GM19468 (cell line): ENCODE data around the gene AMBN.
A peak's percentile ranks its signal among the peaks of the same experiment; 100 is the strongest.
"Not testable (repeated sequence)": the region's sequence is repeated elsewhere in the genome, so short reads cannot be mapped to it uniquely, and the experiment has no call there.

Experiments
- ATAC-seq: cut with Tn5 transposase; IDR thresholded peaks from one replicate; pipeline ENCODE4 v1.9.1; 2021; ENCODE audit warnings: mild to moderate bottlenecking, moderate library complexity, moderate number of reproducible peaks; ENCODE audit not compliant: unreplicated experiment; ENCODE audit errors: extremely low read depth

AMBN gene

DNA sequence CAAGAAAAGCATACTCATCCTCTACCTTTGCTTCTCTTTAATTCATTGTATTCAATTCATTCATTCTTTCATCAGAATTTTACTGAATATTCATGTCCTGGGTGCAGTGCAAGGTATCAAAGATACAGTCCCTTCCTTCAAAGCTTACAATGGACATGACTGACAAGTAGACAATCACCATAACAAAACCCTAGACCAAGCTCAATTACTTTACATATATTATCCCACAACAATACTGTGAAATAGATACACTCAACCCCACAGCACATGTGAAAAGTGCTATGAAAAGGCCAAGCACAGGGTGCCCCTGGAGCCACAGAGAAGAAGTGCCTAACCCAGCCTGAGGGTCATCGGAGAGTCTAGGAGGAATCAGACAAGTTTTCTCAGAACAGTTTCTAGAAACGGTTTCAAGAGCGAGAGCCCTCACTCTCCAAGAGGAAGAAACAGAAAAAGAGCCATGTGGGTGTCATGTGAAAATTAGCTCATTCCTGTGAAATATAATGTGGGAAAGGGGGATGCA lies 15.3 kb downstream of the AMBN start:
- ATAC-seq: no peak

- no peak for ATAC-seq
Measured at GRCh38 chr4:70608324-70608723, 16.3 kb downstream of the AMBN start.

- peak; percentile 59 for ATAC-seq
Measured at GRCh38 chr4:70613306-70614183, 21.5 kb downstream of the AMBN start.

DNA sequence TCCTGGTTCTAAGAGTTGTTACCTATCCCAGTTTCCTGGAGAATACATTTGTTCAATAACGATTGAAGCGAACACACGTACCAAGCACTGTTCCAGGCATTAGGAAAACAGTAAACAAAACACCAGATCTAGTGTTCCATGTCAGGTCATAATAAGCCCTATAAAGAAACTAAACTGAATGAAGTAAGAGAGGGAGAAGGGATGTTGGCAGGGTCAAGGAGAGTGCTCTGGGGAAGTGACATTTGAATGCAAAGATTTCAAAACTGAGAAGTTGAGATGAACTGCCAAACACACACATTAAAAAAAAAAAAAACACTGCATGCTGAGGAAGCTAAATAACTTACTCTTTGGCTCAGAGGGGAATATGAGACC lies 22.1 kb downstream of the AMBN start:
- ATAC-seq: no peak

DNA sequence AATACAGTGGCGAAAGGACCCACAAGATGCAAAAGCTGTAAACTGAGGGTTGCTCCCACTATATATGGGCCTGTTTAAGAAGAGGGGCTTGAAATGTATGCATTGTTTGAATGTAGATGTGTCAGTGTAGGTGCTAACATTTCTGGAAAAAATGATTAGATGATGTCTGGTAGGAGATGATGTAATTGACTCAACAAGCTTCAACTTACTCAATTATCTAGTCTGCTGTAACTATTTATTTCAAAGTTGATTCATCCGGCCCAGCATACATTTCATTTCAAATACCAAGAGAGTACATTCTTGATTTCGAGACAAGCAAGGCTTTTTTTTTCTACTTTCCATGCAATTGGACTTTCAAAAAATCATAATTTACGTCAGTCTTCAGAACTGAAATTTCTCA lies 27.2 kb downstream of the AMBN start:
- no peak for ATAC-seq

DNA sequence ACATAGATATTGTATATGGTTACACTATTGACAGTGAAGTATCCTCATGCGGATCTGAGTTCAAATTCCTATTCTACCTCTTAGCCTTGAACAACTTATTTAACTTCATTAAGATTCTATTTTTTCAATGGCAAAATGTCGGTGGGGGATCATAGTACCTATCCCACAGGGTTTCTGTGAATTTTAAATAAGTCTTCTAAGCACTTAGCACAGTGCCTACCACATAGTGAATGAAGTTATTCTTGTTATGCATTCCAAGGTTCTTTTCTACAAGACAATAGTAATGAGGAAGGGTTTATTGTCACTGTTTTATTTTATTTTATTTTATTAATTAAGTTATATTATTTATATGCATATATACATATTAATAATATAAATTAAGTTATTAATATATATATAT lies 27.7 kb downstream of the AMBN start:
- no peak for ATAC-seq

DNA sequence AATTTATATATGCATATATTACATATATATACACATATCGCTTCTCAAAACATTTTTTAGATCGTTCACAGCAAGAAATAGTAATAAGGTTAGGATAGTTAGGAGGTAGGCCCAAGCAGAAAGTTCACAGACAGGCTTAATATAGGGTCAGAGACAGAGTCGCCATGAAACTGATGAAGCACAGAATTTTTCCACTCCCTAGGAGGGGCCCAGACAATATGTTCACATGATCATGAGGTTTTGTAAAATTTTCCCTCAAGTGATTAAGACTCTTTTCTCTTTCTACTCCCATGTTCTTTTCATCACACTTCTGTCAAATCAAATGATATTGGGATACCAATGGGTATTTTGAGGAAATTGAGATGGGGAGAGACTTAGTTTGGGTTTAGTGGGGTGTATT lies 31.3 kb downstream of the AMBN start:
- ATAC-seq: no peak

DNA sequence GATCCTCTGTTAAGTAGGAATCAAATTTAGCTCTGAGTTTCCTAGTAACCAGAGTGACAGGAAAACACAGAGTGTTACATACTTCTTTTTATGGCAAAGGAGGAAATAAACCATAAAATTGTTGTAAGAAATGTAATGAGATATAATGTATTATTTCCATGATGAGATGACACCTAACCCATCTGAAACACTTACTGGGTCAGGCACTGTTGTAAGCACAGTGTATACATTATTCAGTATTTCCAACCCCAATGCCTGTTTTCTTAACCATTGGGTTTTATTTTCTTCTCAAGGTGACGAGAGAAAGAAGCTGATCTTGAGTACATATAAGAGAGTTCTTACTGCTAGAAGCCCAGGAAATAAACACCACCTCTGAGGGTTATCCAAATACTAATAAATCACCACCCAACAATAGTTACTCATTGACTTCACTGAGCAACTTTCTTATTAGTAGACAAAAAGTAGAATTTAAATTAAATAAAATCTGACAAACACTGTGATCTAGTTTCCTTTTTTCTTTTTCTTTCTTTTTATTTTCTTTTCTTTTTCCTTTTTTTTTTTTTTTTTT lies 32.3 kb downstream of the AMBN start:
- no peak for ATAC-seq

- ATAC-seq: no peak
Measured at GRCh38 chr4:70627620-70628019, 35.6 kb downstream of the AMBN start.

GRCh38 chr4:70628444-70628843 lies 36.4 kb downstream of the AMBN start, which contains the start of gene ENAM:
Gene ENAM (plus strand): TSS chr4:70628744. CDS start chr4:70629501, 757 bp downstream.
- ATAC-seq: no peak

DNA sequence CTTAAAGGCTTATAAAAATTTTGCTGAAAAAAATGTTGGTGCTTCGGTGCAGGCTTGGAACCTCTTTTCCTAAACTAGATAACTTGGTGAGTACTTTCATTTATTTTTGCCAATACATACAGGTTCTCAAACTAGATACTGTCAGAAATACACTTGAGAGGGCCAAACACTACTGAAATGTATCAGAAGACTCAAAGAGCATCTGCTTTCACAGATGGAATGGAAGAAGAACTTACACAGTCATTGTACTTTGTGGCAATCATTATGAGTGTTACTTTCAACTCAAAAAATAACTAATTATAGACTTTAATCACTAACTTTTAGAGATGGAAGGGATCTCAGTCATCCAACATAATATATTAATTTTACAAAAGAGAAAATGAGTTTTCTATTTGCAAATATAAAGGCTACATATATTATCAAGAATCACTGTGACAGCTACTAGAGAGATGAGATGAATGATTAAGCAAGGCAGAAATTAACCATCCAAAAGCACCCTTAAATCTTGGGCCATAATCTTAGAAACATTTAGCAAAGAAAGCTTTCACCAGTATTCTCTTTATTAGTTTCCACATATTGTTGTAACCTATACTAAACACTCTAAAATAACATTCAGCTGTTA lies 37.5 kb downstream of the AMBN start:
- no peak for ATAC-seq

DNA sequence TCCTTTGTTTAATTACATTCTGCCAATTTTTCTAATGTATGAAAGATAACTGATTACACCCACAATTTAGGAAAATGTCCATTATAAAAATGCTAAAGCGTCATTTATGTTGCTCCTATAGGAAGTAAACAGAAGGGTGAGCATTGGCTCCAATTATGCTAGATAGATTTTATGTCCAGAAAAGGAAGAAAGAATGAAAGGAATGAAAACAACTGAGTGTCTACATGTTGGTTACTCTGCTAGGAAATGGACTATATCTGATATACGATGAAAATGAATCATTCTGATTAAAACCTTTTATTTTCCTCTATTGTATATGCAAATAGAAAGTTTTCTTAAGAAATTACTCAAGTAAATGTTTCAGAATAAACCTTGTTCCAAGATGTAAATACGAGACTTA lies 38.1 kb downstream of the AMBN start:
- ATAC-seq: no peak

DNA sequence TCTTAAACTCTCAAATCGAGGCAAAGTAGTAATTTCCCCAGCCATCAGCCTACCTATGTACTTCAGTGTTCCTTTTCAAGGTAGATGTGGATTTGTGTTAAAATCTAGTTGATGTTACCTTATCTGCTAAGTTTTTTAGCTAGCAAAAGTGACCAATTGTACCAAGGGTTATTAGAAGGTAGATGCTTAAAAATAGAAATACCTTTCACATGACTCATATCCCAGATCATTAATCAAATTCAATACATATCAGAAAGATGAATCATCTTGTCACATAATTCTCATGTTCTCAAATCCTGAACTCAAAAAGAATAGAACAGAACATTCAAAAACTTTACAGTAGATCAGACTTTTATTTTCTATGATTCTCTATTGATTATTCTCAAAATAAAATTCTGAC lies 40.0 kb downstream of the AMBN start:
- no peak for ATAC-seq

DNA sequence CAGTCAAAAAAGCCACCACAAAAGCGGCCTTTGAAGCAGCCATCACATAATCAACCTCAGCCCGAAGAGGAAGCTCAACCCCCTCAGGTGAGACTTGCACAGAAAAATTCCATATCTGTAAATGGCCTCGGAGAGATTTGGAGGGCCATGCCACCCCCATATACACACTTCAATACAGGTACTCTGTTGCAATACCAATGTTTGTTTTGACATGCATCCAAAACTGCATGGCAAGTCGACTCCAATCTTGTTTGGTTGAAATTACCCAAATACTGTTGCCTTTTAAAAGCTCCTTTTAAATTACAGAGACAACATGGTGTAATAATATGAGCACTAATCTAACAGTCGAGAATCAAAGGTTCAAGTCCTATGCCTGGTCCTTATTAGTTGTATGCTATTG lies 42.4 kb downstream of the AMBN start:
- ATAC-seq: no peak

- no peak for ATAC-seq
Measured at GRCh38 chr4:70637239-70637913, 45.3 kb downstream of the AMBN start.

DNA sequence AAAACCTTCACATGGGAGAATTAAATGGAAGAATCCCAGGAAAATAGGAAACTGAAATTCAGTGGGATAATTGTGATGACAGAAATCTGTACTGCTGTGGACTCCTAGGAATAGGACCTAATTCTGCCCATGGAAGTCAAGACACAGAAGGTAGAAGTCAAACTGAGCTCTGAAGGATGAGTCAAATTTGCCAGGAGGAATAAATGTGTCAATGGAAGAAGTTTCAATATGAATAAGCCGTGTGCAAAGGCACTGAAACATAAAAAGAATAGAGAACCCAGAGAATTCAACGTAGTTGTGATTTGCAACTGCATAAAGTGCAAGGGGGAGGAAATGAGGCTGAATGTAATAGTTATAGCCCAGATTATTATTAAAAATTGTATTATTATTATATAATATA lies 48.1 kb downstream of the AMBN start:
- ATAC-seq: no peak

GRCh38 chr4:70650741-70651140 lies 58.7 kb downstream of the AMBN start:
- ATAC-seq: not testable (repeated sequence)

DNA sequence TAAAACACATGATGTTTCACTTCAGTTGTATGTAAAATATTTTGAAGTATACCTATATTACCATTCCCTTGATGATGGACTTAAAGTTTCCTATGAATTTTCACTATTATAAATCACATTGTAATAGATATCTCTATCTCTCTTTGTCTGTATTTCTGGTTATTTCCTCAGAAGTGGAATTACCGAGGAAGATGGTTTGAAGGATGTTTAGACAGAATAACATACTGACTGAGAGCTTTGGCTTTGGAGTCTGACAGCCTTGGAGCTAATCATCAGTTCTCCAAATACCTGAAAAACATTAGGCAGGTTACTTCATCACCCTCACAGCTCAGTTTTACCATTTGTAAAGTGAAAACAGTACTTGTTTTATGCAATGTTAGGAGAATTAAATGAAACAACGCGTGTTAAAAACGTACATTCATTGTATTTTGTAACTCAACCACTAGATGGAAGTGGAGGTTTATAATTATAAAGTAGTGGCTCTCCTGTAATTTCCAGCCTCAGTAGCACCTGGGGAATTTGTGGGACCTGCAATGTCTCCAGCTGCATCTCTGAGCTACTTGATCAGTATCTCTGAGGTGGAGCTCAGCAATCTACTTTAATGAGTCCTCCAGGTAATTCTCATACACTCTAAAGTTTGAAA lies 59.9 kb downstream of the AMBN start:
- ATAC-seq: no peak

DNA sequence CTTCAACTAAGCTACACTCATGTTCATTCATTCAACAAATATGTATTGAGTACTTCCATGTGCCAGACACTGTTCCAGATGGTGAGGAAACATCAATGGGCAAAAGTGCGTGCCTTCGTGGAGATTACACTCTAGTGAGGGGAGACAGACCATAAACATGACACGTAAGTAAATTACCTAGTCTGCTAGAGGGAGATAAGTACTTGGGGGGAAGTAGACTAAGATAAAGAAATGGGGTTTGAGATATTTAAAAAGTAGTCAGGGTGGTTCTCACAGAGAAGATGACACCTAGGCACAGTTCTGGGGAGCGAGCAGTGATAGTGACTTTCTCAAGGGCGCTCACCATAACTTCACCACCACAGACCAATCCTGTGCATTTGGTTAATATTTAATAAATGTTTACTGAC lies 62.6 kb downstream of the AMBN start:
- no peak for ATAC-seq
